ENCODE measurements around the gene NEUROG2.
"Not testable (repeated sequence)": the region's sequence is repeated elsewhere in the genome, so short reads cannot be mapped to it uniquely, and the experiment has no call there.

The NEUROG2 gene

DNA sequence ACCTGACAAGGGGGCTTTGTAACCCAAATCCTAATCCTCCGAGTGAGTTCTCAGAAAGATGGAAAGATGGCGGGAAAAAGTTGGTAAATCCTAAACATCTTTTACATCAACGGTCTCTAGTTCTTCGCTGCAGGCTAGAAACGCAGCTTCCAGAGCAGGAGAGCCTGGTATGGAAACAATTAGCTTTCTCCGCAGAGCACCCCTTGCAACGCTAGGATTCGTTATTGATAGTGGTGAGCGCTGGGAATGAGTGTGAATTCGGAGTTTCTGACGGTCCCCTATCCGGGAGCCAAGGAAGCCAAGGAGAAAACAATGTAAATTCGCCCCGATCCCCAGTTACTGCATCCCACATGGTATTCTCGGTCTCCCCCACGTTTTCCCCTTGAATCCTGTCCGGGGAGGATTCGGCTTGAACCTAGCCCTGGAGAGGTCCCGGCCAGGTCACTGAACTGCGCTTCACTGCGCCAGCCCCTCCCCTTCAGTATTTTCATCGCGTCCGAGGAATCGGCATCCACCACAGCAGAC is 4.7 kb upstream of the NEUROG2 start:
- no peak for DNase-seq

DNA sequence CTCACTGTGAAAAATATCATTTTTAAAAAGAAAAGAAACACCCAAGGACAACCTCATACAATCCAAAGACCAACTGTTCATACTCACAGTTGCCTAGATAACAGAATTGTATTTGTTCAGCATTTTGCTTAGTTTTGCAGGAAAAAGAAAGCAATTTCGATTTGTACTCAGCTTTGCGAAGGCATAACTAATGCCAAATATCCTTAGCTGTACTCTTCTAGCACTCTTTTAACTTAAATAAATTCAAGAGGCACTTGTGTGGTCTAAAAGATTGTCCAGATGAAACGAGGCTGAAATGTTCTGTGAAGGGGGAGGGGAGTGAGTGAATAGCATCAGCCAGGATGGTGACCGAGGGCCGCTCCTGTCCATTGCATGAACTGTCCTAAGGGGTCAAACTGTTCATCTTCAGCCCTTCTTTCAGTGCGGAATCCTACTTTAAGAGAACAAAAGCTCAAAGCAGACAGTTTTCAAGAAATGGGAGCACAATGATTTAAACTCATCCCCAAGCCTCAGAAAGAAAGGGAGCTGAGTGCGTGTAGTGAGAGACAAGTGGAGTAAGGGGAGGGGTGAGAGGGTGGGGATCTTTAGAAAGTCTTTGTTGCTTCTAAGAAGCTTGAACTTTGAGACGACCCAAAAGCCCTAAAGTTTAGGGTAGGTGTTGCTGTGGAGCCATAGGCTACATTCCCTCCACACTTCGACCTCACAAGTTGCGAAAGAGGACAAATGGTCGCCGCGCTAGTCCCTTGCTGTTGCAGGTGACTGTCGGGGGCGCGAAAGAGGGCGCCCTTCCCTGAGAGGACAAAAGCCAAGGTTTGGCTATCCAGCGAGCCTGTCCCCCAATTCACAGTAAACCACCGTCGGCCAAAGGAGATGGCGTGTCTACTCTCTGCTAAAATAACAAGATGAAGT is 4.0 kb upstream of the NEUROG2 start:
- no peak for DNase-seq

DNA sequence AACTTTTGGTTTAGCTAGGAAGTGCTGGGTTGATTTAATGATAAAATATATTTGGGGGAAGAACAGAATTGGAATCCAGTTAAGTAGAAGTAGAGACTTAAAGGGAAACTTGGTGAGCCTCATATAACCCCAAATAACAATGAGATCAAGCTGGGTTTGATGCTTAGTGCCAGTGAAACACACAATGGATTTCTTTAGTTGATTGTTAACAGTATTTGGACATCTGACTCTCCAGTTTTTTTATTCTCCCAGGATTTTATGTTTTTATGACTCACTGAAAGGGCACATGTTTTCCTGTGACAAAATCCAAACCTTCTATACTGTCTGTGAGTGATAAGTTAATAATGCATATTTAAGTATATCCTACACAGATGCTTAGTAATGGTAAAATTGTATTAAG is 2.7 kb upstream of the NEUROG2 start:
- no peak for DNase-seq

DNA sequence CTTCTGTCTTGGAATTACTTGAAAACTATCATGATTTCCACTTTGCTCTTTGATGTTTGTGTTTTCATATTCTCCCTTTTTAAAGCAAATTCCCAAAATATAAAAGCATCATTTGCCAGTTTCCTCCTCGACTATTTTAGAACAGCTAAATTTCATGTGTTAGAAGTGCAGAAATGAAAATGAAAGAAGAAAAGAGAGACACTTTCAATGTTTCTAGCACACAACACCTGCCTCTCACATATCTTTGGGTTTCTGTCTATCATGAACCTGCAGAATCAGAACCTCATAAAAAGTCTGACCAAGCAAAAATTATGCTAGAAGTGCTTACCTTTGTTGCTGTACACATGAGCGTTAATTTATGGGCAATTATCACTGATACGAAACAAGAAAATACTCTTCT is 1.9 kb upstream of the NEUROG2 start:
- no peak for DNase-seq

DNA sequence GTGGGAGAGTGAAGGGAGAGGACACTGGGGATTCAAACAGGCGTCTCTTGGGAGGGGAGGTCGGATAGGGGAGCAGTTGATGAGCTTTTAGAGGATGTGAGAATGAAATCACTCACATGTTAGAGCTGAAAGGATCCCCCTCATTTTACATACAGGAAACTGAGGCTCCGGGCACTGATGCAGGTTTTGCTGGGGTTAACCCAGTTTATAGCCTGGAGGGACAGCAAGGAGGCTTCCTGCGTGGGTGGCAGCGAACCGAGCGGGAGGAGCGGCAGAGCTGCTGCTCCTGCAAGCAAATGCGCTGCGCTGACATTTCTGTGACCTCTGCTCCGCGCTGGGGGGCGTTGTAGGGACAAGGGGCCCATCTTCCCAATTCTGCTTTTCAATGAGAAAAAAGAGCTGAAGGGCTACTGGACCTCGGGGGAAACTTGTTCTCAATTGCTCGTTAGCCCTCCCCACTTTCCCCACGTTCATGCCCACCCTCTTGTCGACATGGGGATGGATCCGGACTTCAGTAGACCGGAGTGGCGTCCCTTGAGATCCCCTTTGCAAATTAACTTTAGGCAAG is 1.2 kb upstream of the NEUROG2 start:
- no peak for DNase-seq

DNA sequence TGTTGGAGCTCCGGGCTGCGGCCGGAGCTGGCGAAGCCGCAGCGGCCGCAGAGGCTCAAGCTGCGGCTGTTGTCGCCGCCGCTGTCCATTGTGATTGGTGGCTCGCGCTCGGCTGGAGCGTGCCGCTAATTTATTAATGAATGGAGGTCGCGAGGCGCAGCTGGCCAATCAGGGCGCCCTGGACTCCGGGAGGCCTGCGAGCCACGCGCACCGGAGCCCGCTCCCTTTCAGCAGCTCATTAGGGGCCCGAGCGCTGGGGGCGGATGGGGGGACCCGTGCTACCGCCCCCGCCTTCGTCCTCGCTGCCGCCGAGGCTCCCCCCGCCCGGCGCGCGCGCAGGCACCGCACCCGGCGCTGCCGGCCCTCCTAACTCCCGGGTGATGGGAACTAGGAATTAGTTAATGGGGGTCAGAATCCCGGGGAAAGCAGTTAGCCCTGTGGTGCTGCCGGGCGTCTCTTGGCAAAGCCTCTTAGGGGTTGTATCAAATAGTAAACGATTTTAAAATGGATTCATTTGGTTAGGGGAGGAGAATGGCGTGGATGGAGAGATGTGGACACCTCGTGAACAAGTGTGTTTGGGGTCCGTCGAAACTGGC is 589 bp upstream of the NEUROG2 start:
- DNase-seq = no peak

DNA sequence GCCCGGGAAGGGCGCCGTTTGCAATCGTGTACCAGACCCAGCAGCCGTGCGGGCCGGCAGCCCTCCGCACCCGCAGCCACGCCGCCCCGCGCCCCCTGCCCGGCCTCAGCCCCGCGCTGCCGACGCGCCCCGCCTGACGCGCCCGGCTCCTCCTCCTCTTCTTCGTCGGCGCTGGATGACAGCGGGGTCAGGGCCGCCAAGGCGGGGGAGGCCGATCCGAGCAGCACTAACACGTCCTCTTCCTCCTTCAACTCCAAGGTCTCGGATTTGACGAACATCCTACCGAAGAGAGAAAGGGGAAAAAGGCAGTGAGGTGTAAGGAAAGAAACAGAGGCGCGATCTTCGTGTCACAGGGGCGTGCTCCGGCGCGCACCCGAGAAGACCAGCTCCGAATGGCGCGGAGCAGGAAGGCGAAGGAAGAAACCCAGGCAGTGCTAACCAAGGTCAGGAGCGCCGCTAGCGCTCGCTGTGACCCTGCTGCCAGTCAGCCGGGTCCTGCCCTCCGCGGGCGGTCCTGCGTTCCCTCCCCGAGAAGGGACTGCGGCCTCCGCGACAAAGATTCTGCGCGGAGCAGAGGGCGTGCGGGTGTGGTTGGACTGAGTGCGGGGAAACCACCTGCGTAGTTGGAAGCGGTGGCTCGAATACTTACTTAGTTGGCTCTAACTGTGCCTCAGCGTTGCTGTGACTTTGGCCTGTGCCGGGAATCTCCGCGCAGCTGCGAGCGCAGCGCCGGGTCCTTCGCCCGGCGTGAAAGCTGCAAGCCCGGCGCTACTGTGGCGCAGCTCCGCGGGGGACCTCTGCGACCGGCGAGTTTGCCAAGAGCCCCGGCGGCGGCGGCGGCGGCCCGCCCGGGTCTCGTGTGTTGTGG is 548 bp downstream of the NEUROG2 start:
- DNase-seq = no peak

DNA sequence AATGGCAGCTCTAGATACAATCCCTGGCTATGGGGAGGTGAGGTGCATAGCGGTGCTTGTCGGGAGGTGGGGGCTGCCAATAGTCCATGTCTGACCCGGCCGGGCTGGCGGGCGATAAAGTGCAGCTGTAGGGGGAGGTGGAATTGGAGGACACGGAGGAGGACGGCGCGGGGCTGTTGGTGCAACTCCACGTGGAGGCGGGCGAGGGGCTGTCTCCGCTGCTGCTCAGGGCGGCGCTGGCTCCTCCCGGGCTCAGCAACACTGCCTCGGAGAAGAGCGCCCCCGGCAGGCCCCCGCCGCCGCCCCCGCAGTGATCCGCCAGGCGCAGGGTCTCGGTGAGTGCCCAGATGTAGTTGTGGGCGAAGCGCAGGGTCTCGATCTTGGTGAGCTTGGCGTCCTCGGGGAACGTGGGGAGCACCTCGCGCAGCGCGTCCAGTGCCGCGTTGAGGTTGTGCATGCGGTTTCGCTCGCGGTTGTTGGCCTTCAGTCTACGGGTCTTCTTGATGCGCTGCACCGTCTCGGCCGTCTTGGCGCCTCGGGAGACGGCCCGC is 1.3 kb downstream of the NEUROG2 start:
- DNase-seq = no peak

DNA sequence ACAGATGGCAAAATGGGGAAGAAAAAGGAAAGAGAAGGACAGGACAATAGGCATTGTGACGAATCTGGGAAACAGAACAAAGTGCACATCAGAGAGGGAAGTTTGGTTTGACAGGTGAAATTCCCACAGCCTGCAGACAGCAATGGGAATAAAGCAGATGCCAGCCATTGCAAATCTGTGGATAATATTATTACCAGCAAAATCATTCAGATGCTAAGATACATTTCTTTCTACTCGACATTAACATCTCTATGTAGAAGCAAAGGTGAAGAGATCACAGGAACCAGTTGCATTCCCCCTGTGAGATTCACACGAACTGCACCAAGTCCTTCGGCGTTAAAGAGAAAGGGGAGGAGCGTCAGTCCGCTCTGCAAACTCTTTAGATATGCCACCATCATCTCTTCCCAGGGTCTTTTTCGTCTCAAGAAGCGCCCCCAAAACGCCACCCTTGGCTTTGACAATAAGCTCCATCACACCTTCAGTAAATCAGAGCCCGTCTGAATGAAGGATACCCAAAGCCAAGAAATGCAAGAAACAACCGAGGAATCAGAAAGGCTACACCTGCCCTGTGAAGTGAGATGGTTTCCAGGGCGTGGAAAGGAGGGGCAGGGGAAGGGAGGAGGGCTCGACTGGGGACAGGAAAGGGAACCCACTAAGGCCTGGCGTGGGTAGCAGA is 1.9 kb downstream of the NEUROG2 start:
- no peak for DNase-seq

DNA sequence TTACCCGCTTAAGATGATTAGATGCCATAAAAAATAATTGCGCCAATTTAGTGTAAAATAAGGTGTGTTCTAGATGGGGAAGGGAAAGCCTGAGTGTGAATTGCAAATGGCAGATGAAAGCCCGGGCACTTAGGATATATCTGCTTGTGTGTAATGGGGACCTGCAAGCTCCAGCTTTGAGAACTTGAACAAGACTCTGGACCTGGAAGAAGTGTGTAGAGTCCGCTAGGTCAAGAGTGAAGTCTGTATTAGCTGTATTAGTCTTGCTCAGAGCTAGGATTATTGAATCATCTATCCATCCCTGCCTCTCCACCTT is 4.2 kb downstream of the NEUROG2 start:
- no peak for DNase-seq

DNA sequence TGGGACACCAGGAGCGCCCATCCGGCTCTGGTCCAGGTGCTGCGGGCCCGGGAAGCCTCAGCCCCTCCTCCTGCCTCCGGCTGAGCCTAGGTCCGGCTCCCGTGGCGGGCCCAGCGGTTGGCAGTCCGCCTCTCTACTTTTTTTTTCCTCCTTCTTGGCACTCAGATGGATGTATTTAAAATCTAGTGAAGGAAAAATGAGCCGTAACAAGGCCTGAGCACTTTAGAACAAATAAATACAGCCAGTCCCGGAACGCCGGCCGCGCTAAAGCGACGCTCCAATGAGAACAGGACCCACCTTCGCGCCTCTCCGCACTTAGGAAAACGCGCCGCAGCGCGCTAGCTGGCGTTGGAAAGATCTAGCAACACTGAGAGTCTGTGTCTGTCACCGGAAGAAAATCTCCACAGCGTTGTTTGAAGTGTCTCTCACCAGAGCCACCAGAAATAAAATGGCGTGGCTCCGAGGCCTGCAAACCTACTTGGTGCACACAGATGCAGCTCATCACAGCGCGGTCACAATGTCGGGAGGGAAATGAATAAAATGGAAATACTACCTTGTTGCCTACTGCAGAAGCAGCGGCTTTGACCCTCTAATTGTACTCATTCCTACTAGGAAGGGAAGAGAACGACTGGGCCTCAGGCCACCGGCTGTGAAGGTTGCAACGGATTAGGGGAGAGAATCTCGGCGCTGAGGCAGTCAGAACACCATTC is 4.7 kb downstream of the NEUROG2 start:
- no peak for DNase-seq

DNA sequence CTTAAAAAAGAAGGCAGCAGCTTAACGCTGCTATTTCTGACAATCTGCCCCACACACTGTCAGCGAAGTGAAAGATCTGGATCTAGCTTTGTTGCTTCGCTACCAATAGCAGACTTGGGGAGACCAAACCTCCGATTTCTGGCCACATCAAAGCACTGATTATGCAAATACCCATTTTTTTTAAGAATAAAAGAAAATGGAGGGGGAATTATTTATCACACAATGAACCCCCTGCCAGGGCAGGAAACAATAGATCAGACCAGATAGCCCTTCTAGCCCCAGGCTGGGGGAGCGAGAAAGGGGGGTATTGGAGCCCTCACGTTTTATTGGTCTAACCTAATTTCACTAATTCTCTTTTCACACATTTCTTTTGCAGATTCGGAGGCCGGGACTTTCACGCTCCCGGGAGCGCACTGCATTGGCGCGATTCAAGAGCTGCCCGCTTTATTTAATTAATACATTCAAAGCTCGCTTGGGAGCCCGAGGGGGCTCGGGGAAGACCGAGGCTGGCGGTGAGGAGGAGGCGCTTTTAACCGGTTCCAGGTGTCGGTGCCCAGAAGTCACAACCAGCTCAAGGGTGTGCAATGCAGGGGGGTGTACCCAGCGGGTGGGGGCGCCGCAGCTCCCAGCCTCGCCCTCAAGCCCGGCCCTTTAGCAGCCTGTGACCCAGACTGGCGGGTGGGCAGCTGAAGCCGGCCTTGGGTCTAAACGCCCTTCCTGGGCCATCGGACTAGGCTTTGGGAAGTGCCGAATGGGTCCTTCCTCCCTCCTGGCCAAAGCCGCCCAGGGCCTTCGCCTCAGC is 5.5 kb downstream of the NEUROG2 start:
- DNase-seq = no peak

DNA sequence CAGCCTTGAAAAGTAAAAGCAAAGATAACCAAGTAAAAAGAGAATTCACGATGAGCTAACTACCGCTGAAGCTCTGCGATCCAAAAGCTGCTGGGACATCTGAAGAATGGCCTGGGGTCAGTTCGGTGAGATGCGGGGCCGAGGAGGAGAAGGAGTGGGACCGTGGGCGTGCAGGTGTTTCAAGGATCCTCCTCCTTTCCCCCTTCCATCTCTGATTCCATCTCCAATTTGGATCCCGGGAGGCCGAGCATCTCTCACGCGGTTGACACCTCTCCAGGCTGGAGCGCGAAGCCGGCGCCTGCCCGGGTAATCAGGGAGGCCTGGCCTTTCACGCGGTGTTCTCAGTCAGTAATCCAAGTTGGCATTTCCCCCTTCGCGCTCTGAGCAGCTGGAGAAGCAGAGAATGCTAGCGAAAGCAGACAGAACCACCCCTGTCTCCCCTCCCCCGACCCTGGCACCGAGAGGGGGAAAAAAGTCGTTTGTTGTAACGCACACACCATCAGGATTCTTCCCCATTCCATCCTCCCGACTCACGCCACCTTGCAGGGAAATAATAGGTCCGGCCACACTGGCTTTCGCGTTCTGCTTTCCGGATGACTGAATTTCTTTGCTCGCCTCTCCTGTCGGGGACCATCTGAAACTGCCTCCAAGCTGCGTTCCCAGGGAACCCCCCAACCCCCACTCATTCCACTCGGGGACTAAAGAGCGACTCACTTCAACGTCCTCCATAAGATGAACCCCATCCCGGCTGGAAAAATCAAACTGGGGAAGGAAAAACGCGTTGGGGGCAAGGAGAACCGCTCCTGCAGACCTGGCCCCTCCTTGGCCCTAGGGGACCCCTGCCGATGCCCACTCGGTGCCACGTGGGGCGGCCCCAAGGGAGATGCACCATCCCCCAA is 6.5 kb downstream of the NEUROG2 start:
- DNase-seq = no peak

DNA sequence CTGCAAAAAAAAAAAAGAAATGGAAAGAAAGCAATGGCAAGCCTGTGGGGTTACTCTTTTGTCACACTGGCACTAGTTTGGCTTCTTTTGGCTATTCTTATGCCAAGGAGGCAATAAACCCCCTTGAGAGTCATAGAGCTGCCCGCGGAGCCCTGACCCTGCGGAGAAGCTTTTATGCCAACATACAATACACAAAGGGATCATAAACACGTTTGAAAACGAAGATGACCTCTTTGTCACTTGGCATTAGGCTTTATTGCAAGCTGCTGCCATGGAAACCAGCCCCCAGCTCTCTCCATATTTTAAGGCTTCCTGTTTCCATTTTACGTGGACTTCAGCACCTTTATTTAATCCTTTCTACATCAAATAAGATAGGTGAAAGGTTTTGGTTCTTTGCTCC is 7.6 kb downstream of the NEUROG2 start:
- DNase-seq = no peak

DNA sequence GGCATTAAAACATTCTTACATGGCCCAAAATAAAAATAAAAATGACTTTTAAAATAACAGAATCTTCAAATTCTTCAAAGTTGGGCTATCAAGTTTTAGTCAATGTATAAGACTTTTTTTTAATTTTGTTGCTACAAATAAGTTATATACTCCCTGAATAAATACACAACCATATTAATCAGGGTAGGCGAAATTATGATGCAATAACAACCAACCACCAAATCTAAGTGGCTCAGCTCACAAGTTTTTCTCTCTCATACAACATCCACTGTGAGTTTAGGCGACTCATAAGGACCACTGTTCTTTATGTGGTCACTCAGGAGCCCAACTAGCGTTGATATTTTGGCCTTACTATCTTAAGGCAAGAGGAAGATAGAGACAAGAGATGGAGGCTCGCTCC is 11.2 kb downstream of the NEUROG2 start:
- DNase-seq = no peak

DNA sequence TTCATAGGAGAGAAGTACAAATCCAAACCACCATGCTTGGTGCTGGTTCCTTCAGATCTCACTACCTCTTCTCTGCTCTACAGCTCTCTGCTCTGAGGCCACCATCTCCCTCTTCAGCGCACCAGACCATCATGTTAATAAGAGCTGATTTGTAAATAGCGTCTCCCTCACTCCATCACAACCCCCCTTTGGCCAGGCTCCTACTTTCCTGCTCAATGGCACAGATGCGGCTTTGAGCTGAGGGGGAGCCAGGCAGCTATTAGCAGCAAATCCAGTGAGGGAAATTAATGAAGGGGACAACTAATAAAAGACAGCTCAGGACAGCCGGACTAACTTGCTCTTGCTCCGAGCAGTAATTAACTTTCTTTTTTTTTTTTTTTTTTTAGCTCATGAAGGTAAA is 13.1 kb downstream of the NEUROG2 start:
- no peak for DNase-seq

DNA sequence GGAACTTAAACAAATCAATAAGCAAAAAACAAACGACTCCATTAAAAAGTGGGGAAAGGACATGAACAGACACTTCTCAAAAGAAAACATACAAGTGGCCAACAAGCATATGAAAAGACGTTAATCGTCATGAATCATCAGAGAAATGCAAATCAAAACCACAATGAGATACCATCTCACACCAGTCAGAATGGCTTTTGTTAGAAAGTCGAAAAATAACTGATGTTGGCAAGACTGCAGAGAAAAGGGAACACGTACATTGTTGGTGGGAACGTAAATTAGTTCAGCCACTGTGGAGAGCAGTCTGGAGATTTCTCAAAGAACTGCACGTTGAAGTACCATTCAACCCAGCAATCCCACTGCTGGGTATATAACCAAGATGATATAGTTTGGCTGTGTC is 23.7 kb downstream of the NEUROG2 start:
- DNase-seq = no peak

DNA sequence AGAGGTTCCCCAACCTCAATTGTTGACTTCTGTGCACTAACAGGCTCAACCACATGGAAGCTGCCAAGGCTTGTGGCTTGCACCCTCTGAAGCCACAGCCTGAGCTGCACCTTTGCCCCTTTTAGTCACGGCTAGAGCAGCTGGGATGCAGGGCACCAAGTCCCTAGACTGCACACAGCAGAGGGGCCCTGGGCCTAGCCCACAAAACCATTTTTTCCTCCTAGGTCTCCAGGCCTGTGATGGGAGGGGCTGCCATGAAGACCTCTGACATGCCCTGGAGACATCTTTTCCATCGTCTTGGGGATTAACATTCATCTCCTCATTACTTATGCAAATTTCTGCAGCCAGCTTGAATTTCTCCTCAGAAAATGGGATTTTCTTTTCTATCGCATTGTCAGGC is 25.2 kb downstream of the NEUROG2 start:
- DNase-seq = not testable (repeated sequence)

DNA sequence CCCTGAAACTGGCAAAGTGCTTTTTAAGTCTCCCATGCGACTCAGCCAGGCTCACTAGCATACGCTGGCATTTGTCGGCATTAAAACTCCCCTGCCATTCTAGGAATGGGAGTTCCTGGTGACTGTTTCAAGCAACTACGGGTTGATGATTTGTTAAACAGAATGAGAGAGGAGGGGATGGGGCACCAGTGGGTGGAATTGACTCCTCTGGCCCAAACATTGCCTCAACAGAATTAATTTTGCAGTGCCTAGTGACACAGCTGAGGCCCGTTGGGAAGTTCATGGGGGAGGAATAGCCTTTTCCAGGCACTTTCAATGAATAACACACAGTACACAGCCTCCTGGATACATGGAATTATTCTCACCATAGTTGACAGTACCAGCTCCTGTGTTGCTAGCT is 30.1 kb downstream of the NEUROG2 start:
- DNase-seq = no peak

DNA sequence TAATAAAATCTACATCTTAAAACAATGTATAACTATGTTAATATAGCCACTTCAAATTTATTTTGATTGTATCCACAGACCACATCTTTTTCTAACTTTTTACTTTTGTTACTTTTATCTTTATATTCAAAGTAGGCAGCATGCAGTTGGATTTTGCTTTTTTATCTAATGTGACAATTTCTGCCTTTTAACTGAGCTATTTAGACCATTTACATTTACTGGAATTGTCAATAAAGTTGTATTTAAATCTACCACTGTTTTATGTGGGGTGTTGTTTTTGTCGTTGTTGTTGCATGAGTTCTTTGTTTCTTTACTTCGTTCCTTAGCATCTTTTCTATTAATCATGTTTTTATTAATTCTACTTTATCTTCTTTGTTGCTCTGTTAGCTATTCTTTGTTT is 42.0 kb downstream of the NEUROG2 start:
- DNase-seq = no peak
